B cell (primary cell): ENCODE data around the gene STH. TPM values are rescaled to one million over a fixed set of nuclear protein-coding genes. Genes with fewer than 3 reads are reported as not detected.

Experiments
- ATAC-seq: fragments of 200-7000 bp; cut with Tn5 transposase; one replicate; pipeline ENCODE4 v1.10.0; 2021; ENCODE audit warnings: low read depth, mild to moderate bottlenecking, moderate number of reproducible peaks, moderate library complexity
- CTCF ChIA-PET: fragments of 350-600 bp; sonication (Branson Sonifier 250); formaldehyde crosslinking; loops from one replicate; lab custom pipeline; 2021; ENCODE audit warnings: antibody characterized with exemption, inconsistent platforms; lab: Charles Lee
- POLR2A ChIA-PET: fragments of 350-600 bp; sonication (Branson Sonifier 250); formaldehyde crosslinking; loops from one replicate; lab custom pipeline; 2021; ENCODE audit warnings: antibody characterized with exemption; lab: Charles Lee
- DNase-seq: peaks from one replicate; pipeline ENCODE4 v3.0.0; 2013
- H2AFZ ChIP-seq: 2 replicates; pipeline ENCODE4 v1.6.1; 2012; ENCODE audit warnings: mild to moderate bottlenecking, low read depth, low read length; ENCODE audit not compliant: insufficient read depth, poor library complexity, severe bottlenecking
- H3K27ac ChIP-seq, 2 donors: 1 replicate in 1 of 2; 2 replicates in 1 of 2; pipeline ENCODE4 v1.5.1; 2012 to 2013; ENCODE audit warnings: low read length in 2 of 2, mild to moderate bottlenecking in 2 of 2, moderate library complexity in 1 of 2
- H3K27me3 ChIP-seq, 4 experiments: fragments of 200-600 bp in 1 of 4; sonication (generic) in 1 of 4; replicated peaks in 1 of 4; 1 replicate in 2 of 4; 2 replicates in 2 of 4; pipeline versions ENCODE4 v1.6.1 to v1.7.0; 2013 to 2016; ENCODE audit warnings: low read length in 3 of 4, mild to moderate bottlenecking in 2 of 4, mixed read lengths in 1 of 4, moderate library complexity in 1 of 4; ENCODE audit not compliant: insufficient read depth in 4 of 4, control insufficient read depth in 3 of 4; ENCODE audit errors: control extremely low read depth in 1 of 4
- H3K36me3 ChIP-seq, 2 experiments: replicated peaks in 1 of 2; 1 replicate in 1 of 2; 2 replicates in 1 of 2; pipeline versions ENCODE4 v1.6.1 to v1.7.1; 2013; ENCODE audit warnings: low read length in 1 of 2; ENCODE audit not compliant: insufficient read depth in 2 of 2, control insufficient read depth in 1 of 2; ENCODE audit errors: control extremely low read depth in 1 of 2, extremely low read depth in 1 of 2
- H3K4me1 ChIP-seq, 2 donors: fragments of 200-600 bp in 1 of 2; sonication (generic) in 1 of 2; 1 replicate in 1 of 2; 2 replicates in 1 of 2; pipeline versions ENCODE4 v1.5.1 to v1.6.1; 2013 to 2017; ENCODE audit warnings: low read length in 2 of 2; ENCODE audit not compliant: control insufficient read depth in 2 of 2, insufficient read depth in 2 of 2
- H3K4me2 ChIP-seq: replicated peaks from 2 replicates; pipeline ENCODE3; 2012; ENCODE audit warnings: mild to moderate bottlenecking, low read depth, low read length; ENCODE audit not compliant: poor library complexity, severe bottlenecking
- H3K4me3 ChIP-seq, 5 experiments: fragments of 200-600 bp in 1 of 5; sonication (generic) in 1 of 5; 1 replicate in 3 of 5; 2 replicates in 2 of 5; pipeline versions ENCODE4 v1.5.1 to v1.7.0; 2011 to 2016; ENCODE audit warnings: low read length in 4 of 5, mild to moderate bottlenecking in 4 of 5, low read depth in 2 of 5, control low read depth in 1 of 5, moderate library complexity in 1 of 5; ENCODE audit not compliant: insufficient read depth in 1 of 5; ENCODE audit errors: control extremely low read depth in 1 of 5, extremely low read depth in 1 of 5
- H3K79me2 ChIP-seq: fragments of 200-600 bp; sonication (generic); one replicate; pipeline ENCODE4 v1.6.0; 2016; ENCODE audit warnings: low read length; ENCODE audit not compliant: control insufficient read depth, insufficient read depth
- H3K9ac ChIP-seq: fragments of 200-600 bp; sonication (generic); 2 replicates; pipeline ENCODE4 v1.6.1; 2017; ENCODE audit warnings: mild to moderate bottlenecking, low read length, moderate library complexity
- H3K9me3 ChIP-seq, 3 donors: one replicate each; pipeline versions ENCODE4 v1.6.1 to v1.7.1; 2013; ENCODE audit warnings: low read length in 2 of 3; ENCODE audit not compliant: control insufficient read depth in 2 of 3, insufficient read depth in 1 of 3; ENCODE audit errors: control extremely low read depth in 1 of 3
- H4K20me1 ChIP-seq: 2 replicates; pipeline ENCODE4 v1.6.0; 2012; ENCODE audit warnings: mild to moderate bottlenecking, low read length; ENCODE audit not compliant: insufficient read depth, control insufficient read depth, poor library complexity, severe bottlenecking
- H3K27ac Mint-ChIP-seq: one replicate; pipeline ENCODE4 v1.8.0; 2021; ENCODE audit warnings: mixed read lengths
- H3K27me3 Mint-ChIP-seq: one replicate; pipeline ENCODE4 v1.8.0; 2021; ENCODE audit warnings: mixed read lengths
- H3K4me1 Mint-ChIP-seq: one replicate; pipeline ENCODE4 v1.8.0; 2021; ENCODE audit warnings: mixed read lengths
- H3K4me3 Mint-ChIP-seq: one replicate; pipeline ENCODE4 v1.8.0; 2021; ENCODE audit warnings: mixed read lengths
- H3K9me3 Mint-ChIP-seq: one replicate; pipeline ENCODE4 v1.8.0; 2022; ENCODE audit warnings: mixed read lengths; ENCODE audit not compliant: insufficient read depth
- EZH2 ChIP-seq: IDR thresholded peaks from 2 replicates; pipeline ENCODE4 v1.6.1; 2012; ENCODE audit warnings: borderline replicate concordance, low read depth, mild to moderate bottlenecking, moderate library complexity, low read length; ENCODE audit not compliant: insufficient read depth, poor library complexity, severe bottlenecking
- WGBS: methylation state at CpG from one replicate; pipeline ENCODE4 v1.1.5; 2013; ENCODE audit warnings: missing lambda C conversion rate; ENCODE audit not compliant: insufficient coverage; 5-methylcytosine and 5-hydroxymethylcytosine counted together
- intact Hi-C: fragments of 100-400 bp; cut with micrococcal nuclease; formaldehyde crosslinking; loops from one replicate; pipeline ENCODE4 v1.10.0; 2022
- polyA plus RNA-seq: library from polyadenylated mRNA; depleted of rRNA; stranded (reverse); fragments of >200 nt; gene quantifications from 2 replicates; pipeline ENCODE4 v1.2.3, GENCODE V29; 2012
- total RNA-seq, 2 donors: library from RNA; stranded (reverse); fragments of 120-200 nt in 1 of 2; gene quantifications; 1 replicate in 1 of 2; 2 replicates in 1 of 2; pipeline versions ENCODE4 v1.2.3 to v1.2.4, GENCODE V29; 2013 to 2022
- TF ChIP-seq, protein P1 (sequence below): fragments of 200-600 bp; IDR thresholded peaks from one replicate; pipeline ENCODE4 v1.8.0; 2022; ENCODE audit warnings: antibody characterized with exemption, mild to moderate bottlenecking

STH gene
- total and polyA plus RNA-seq, 2 donors (not counting 1 experiment from before 2014, with no cell fraction given), result not detected

DNA sequence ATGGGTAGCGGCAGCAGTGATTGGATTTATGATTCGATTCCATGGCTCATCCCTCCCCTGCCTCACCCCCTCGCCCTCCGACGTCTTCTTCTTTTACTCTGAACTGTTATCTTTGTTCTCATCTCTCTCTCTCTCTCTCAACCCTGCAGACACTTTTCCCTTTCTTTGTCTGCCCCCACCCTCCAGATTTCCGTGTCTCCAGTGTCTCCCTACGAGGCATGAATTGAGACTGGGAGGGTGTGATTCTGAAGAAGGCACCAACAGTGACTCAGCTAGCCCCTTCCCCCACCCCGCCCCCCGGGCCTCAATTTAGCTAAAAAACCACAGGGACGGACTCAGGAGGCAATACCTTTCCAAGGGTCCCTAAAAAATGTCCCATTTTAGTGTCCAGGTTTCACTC, 47.6 kb upstream of the STH start:
- CTCF ChIA-PET, result interaction anchor here (0.5 kb wide), 1 partner anchor 1209 kb away, joined by 3 read pairs; no protein-coding TSS in a partner anchor

DNA sequence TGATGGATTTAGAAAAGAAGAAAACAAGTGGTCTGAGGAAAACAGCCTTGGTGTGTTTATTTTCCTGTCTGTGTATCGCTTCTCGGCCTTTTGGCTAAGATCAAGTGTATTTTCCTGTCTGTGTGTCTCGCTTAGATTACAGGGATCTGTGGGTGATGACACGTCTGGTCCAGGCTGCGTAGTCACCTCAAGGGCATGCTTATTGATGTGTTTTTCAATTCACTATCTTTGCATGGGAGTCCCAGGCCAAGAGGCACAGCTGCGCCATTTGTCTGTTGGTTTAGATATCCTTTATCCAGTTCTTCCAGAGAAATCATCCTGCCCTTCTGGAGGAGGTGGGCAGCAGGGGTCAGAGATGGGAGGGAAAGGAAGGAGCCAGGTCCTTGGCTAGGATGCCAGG, 47.1 kb upstream of the STH start:
- CTCF ChIA-PET, result interaction anchor here (0.5 kb wide), 1 partner anchor 1208 kb away, joined by 3 read pairs; no protein-coding TSS in a partner anchor
- WGBS, result 85% methylated on average over 5 of the region's 6 CpGs
- Mint-ChIP-seq H3K27ac (no peak overlapping the region), H3K4me3 (no peak overlapping the region), H3K9me3 (no peaks in the 10 kb centered on the region), H3K27me3 (peaks cover 31% of the 10 kb centered on the region), H3K4me1 (peaks cover 6% of the 10 kb centered on the region)
- Histone ChIP-seq H3K4me2 (no peak overlapping the region), H4K20me1 (no peaks in the 10 kb centered on the region), H3K27me3 (peaks cover 0 to 33% (median 18%) of the 10 kb centered on the region in 4 experiments), H3K9ac (no peak overlapping the region), H3K36me3 (no peaks in the 10 kb centered on the region), H2AFZ (no peak overlapping the region), H3K9me3 (no peaks in the 10 kb centered on the region), H3K27ac (no peak overlapping the region), H3K4me3 (no peak overlapping the region), H3K79me2 (no peaks in the 10 kb centered on the region), H3K4me1 (peaks cover 11 to 13% of the 10 kb centered on the region in 2 donors)
- ATAC-seq, result no peak
- intact Hi-C loops, result no loop called here
- POLR2A ChIA-PET, result no interaction called here
- no peak for DNase-seq
- TF ChIP-seq, protein P1, sequence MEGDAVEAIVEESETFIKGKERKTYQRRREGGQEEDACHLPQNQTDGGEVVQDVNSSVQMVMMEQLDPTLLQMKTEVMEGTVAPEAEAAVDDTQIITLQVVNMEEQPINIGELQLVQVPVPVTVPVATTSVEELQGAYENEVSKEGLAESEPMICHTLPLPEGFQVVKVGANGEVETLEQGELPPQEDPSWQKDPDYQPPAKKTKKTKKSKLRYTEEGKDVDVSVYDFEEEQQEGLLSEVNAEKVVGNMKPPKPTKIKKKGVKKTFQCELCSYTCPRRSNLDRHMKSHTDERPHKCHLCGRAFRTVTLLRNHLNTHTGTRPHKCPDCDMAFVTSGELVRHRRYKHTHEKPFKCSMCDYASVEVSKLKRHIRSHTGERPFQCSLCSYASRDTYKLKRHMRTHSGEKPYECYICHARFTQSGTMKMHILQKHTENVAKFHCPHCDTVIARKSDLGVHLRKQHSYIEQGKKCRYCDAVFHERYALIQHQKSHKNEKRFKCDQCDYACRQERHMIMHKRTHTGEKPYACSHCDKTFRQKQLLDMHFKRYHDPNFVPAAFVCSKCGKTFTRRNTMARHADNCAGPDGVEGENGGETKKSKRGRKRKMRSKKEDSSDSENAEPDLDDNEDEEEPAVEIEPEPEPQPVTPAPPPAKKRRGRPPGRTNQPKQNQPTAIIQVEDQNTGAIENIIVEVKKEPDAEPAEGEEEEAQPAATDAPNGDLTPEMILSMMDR, result no peak
- TF ChIP-seq EZH2, result no peak

More for the DNA sequence above, 47.6 kb upstream of the STH start:
- Histone ChIP-seq H3K9me3 (no peaks in the 10 kb centered on the region), H2AFZ (no peak overlapping the region), H3K27me3 (peaks cover 0 to 33% (median 18%) of the 10 kb centered on the region in 4 experiments), H3K9ac (no peak overlapping the region), H3K79me2 (no peaks in the 10 kb centered on the region), H3K4me3 (no peak overlapping the region), H3K27ac (no peak overlapping the region), H3K4me2 (no peak overlapping the region), H4K20me1 (no peaks in the 10 kb centered on the region), H3K36me3 (no peaks in the 10 kb centered on the region), H3K4me1 (peaks cover 11 to 13% of the 10 kb centered on the region in 2 donors)
- H3K4me3 Mint-ChIP-seq, result no peak overlapping the region
- H3K4me1 Mint-ChIP-seq, result peaks cover 6% of the 10 kb centered on the region
- DNase-seq (no peak), ATAC-seq (no peak)
- H3K9me3 Mint-ChIP-seq, result no peaks in the 10 kb centered on the region
- POLR2A ChIA-PET, result no interaction called here
- no peak overlapping the region for H3K27ac Mint-ChIP-seq
- intact Hi-C loops, result no loop called here
- H3K27me3 Mint-ChIP-seq, result peaks cover 35% of the 10 kb centered on the region
- TF ChIP-seq EZH2, result no peak
- TF ChIP-seq, protein P1, result no peak
- 93% methylated on average over 3 of the region's 10 CpGs for whole genome bisulfite sequencing
